Measurements from ENCODE around the gene RFWD3.

The RFWD3 gene

GRCh38 chr16:74583926-74584666 lies 82.6 kb downstream of the RFWD3 start:
- Histone ChIP-seq H3K36me3 (ENCODE audit: control insufficient read depth, insufficient read depth, low read length) (no peaks in the 10 kb centered on the region), H3K27me3 (replicated peaks; ENCODE audit: control insufficient read depth, insufficient read depth, low read length) (no peaks in the 10 kb centered on the region), H3K4me3 (replicated peaks; ENCODE audit: low read depth, low read length) (no peak overlapping the region)
- no peak for TF ChIP-seq CTCF (IDR thresholded peaks at IDR 0.05; ENCODE audit: insufficient read depth, low read length, poor library complexity, severe bottlenecking)
- no peak for DNase-seq (ENCODE audit: extremely low read depth, insufficient read length)

- H3K4me3 ChIP-seq (replicated peaks; ENCODE audit: low read depth, low read length), result no peak overlapping the region
- H3K27me3 ChIP-seq (replicated peaks; ENCODE audit: control insufficient read depth, insufficient read depth, low read length), result no peaks in the 10 kb centered on the region
- no peak for DNase-seq (ENCODE audit: extremely low read depth, insufficient read length)
- no peaks in the 10 kb centered on the region for H3K36me3 ChIP-seq (ENCODE audit: control insufficient read depth, insufficient read depth, low read length)
- no peak for TF ChIP-seq CTCF (IDR thresholded peaks at IDR 0.05; ENCODE audit: insufficient read depth, low read length, poor library complexity, severe bottlenecking)
Measured at GRCh38 chr16:74582970-74583369, 83.7 kb downstream of the RFWD3 start.

- DNase-seq (ENCODE audit: extremely low read depth, insufficient read length), result no peak
- H3K4me3 ChIP-seq (replicated peaks; ENCODE audit: low read depth, low read length), result no peak overlapping the region
- H3K36me3 ChIP-seq (ENCODE audit: control insufficient read depth, insufficient read depth, low read length), result no peaks in the 10 kb centered on the region
- TF ChIP-seq CTCF (IDR thresholded peaks at IDR 0.05; ENCODE audit: insufficient read depth, low read length, poor library complexity, severe bottlenecking), result no peak
- H3K27me3 ChIP-seq (replicated peaks; ENCODE audit: control insufficient read depth, insufficient read depth, low read length), result no peaks in the 10 kb centered on the region
Measured at GRCh38 chr16:74580833-74581232, 85.8 kb downstream of the RFWD3 start.

- TF ChIP-seq CTCF (IDR thresholded peaks at IDR 0.05; ENCODE audit: insufficient read depth, low read length, poor library complexity, severe bottlenecking), result no peak
- H3K36me3 ChIP-seq (ENCODE audit: control insufficient read depth, insufficient read depth, low read length), result no peaks in the 10 kb centered on the region
- DNase-seq (ENCODE audit: extremely low read depth, insufficient read length), result no peak
- H3K27me3 ChIP-seq (replicated peaks; ENCODE audit: control insufficient read depth, insufficient read depth, low read length), result no peaks in the 10 kb centered on the region
- H3K4me3 ChIP-seq (replicated peaks; ENCODE audit: low read depth, low read length), result no peak overlapping the region
Measured at GRCh38 chr16:74578838-74579237, 87.8 kb downstream of the RFWD3 start.

- DNase-seq (ENCODE audit: extremely low read depth, insufficient read length), result no peak
- H3K27me3 ChIP-seq (replicated peaks; ENCODE audit: control insufficient read depth, insufficient read depth, low read length), result no peaks in the 10 kb centered on the region
- no peak for TF ChIP-seq CTCF (IDR thresholded peaks at IDR 0.05; ENCODE audit: insufficient read depth, low read length, poor library complexity, severe bottlenecking)
- no peak overlapping the region for H3K4me3 ChIP-seq (replicated peaks; ENCODE audit: low read depth, low read length)
- no peaks in the 10 kb centered on the region for H3K36me3 ChIP-seq (ENCODE audit: control insufficient read depth, insufficient read depth, low read length)
Measured at GRCh38 chr16:74578433-74578832, 88.2 kb downstream of the RFWD3 start.

Measured in GM06990 (cell line).